Bronchus fibroblast of lung (primary cell): Measurements from ENCODE around the gene NCDN. TPM values are rescaled to one million over a fixed set of nuclear protein-coding genes. Genes with fewer than 3 reads are reported as not detected.

Experiments
- total RNA-seq: library from RNA; depleted of rRNA; stranded (reverse); fragments of >200 nt; gene quantifications from 2 replicates; pipeline ENCODE4 v1.2.3, GENCODE V29; 2015

The NCDN gene
- 22.5 and 23.6 TPM in 2 replicates for total RNA-seq

DNA sequence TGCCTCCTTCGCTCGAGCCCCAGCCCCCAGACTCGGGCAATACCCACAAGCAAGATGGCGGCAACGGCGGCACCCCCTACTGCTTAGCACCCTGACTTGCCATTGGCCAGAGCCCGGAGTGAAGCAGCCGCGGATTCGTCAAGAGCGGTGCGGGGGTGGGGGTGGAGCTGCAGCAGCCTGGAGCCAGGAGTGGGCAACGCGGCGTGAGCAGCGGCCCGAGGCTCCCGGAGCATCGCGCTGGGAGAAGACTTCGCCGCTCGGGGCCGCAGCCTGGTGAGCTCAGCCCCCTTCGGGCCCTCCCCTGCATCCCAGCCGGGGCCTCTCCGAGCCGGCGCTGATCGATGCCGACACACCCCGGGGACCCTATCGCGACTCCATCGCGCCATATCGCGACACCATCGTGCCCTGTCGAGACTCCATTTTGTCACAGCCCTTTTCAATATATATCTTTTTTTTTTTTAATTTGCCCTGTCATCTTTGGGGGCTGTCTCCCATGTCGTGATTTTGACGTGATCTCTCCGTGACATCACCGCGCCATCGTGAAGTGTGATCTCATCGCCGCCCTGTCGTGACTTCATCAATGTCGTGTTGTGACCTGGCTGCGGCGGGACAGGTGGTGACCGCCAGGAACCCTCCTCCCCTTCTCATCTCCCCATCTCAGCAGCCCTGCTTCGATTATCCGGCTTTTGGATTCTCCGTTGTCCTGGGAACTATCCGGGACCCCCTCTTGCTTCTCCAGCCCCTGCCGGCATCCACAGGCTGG is at the start of gene NCDN:
NCDN (plus strand) TSS at position 189 of the 763 bp plus-strand sequence; CDS start at position 581, 392 bp downstream.

DNA sequence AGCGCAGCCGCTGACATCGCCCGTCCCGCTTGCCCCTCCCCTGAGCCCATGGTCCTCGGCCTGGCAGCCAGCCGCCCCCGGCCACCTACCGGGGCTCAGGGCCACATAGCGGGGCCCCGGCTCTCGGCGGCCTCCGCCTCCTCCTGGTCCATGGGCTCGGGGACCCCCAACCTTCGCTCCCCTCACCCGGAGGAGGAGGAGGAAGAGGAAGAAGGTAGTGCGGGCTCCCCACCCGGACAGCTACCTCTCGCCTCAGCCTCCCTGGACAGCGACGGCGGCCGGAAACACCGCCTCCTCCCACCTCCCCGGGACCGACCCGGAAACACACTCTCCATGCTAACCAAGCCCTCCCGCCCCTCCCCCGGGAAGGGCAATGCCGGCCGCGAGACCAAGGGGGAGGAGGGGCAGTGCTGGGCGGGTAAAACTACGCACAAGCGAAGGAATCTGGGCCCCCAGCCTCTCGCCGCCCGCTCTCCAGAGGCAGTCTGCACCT is 435 bp upstream of the NCDN start, which contains the start of gene KIAA0319L:
KIAA0319L (minus strand) TSS at position 286 of the 493 bp plus-strand sequence. CDS start 2,912 bp downstream, outside the sequence.

GRCh38 chr1:35573198-35574124 is 15.9 kb downstream of the NCDN start, which contains the start of gene TFAP2E:
TFAP2E (plus strand) TSS chr1:35573314; CDS start chr1:35573578, 264 bp downstream.

Other genes starting within 250 kb of the NCDN start
- gene KIAA0319L, start 396 bp upstream of the NCDN start, total RNA-seq = 27.7 and 28.2 TPM in 2 replicates
- gene TFAP2E, start 15.5 kb downstream of the NCDN start, total RNA-seq = under 0.01 TPM in 1 of 2 replicates, not detected in the other
- gene PSMB2, start 83.7 kb downstream of the NCDN start, total RNA-seq = 76.1 and 77.3 TPM in 2 replicates
- 9.7 and 9.9 TPM in 2 replicates for gene C1orf216, start 161.1 kb downstream of the NCDN start, total RNA-seq
- 14.4 and 20.5 TPM in 2 replicates for gene CLSPN, start 212.2 kb downstream of the NCDN start, total RNA-seq